GM19351 (cell line): ENCODE measurements around the gene SYMPK.
"Not testable (repeated sequence)": the region's sequence is repeated elsewhere in the genome, so short reads cannot be mapped to it uniquely, and the experiment has no call there.

Experiments
- ATAC-seq: cut with Tn5 transposase; IDR thresholded peaks from one replicate; pipeline ENCODE4 v1.9.1; 2021; ENCODE audit warnings: mild to moderate bottlenecking, moderate library complexity; ENCODE audit not compliant: unreplicated experiment

The SYMPK gene

GRCh38 chr19:45870798-45871197 lies 7.9 kb upstream of the SYMPK start:
- no peak for ATAC-seq

DNA sequence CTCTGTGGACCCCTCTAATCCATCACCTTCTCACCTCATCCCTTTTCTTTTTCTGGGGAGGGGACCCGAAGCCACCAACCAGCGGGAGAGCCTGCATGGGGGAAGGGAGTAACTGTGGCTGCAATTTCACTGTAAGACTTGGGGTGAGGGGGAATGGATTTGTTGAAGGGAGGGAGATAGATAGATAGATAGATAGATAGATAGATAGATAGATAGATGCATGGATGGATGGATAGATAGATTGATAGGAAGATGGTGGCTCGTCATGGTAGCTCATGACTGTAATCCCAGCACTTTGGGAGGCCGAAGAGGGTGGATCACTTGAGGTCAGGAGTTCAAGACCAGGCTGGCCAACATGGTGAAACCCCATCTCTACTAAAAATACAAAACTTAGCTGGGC lies 4.3 kb upstream of the SYMPK start:
- ATAC-seq = not testable (repeated sequence)

DNA sequence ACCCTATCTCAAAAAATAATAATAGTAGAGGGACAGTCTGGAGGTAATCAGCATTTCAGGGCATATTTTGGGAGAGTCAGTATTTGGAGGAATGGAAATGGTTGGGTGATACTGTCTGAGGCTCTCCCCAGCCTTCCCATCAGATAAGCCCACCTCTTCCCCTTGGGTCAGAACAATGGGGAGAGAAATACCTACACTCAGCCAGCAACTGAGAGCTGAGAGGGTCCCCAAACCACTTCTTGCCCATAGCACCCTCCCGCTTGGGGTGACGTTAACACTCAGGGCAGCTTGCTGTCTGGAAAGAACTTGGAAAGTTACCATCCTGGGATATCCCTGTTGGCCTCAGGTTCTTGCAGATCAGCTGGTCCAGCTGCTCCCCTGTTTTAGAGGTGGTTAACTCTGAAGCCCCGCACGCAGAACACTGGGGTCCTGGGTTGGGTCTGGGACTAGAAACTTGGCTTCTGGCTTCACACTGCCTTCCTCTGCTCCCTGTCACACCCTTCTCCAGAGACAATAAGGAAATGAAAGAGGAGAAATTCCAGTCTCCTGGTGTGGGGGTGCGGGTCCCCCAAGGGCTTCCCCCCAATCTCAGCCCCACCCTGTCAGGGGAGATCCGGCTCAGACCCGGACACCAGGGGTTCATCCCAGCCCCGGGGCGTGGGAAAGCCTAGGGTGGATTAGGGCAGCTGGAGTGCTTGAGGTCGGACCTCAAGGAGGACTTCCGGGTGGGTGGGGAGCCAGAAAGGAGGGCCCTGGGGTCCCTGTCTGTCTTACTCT lies 3.6 kb upstream of the SYMPK start:
- ATAC-seq = no peak

GRCh38 chr19:45865269-45865948 lies 2.5 kb upstream of the SYMPK start:
- no peak for ATAC-seq

DNA sequence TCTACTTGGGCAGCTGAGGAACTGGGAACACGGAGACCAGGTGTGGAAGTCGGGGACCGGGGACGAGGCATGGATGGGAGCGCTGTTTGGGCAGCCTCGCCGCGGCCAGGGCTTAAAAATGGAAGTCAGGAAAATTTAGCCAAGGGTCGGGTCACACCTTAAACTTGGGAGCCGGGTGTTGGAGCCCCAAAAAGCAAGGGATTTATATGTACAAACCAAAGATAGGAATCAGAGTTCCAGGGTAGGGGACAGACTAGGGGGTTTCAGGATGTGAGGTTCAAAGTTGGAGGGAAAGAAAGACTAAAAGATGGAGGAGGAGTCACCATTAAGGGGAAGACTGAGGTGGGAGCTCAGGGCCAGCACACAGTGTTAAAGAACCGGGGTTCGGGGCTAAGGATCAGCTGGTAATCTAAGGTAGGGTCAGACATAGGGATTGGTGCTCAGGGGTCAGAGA lies 1.7 kb upstream of the SYMPK start:
- no peak for ATAC-seq

GRCh38 chr19:45863840-45864628 lies 1.1 kb upstream of the SYMPK start, which contains the start of gene FOXA3:
Gene FOXA3, plus strand, starts transcription at chr19:45864326. Its CDS starts 131 bp downstream, at chr19:45864457.
- no peak for ATAC-seq

DNA sequence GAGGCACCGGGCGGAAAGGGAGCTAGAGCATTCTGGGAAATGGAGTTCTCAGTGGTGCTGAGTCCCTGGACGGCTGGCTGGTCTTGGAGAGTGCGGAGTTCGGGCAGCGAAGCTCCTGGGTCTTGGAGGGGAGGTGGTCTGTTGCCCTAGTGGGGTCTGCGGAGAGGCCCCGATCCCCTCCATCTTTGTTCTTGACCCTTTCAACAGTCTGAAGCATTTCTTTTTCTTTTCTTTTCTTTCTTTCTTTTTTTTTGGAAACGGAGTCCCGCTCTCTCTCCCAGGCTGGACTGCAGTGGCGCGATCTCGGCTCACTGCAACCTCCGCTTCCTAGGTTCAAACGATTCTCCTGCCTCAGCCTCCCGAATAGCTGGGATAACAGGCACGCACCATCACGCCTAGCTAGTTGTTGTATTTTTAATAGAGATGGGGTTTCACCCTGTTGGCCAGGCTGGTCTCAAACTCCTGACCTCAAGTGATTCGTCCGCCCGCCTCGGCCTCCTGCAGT lies 440 bp upstream of the SYMPK start:
- ATAC-seq = no peak

- ATAC-seq = no peak
Measured at GRCh38 chr19:45862271-45862563, 730 bp downstream of the SYMPK start.

- ATAC-seq = no peak
Measured at GRCh38 chr19:45860359-45861259, 2.3 kb downstream of the SYMPK start.

GRCh38 chr19:45854167-45854778 lies 8.7 kb downstream of the SYMPK start:
- ATAC-seq = no peak

- ATAC-seq = no peak
Measured at GRCh38 chr19:45852983-45853382, 10.0 kb downstream of the SYMPK start.

- no peak for ATAC-seq
Measured at GRCh38 chr19:45852145-45852750, 10.7 kb downstream of the SYMPK start.

- ATAC-seq = no peak
Measured at GRCh38 chr19:45848922-45849321, 14.0 kb downstream of the SYMPK start.

- ATAC-seq = no peak
Measured at GRCh38 chr19:45847663-45848062, 15.3 kb downstream of the SYMPK start.

DNA sequence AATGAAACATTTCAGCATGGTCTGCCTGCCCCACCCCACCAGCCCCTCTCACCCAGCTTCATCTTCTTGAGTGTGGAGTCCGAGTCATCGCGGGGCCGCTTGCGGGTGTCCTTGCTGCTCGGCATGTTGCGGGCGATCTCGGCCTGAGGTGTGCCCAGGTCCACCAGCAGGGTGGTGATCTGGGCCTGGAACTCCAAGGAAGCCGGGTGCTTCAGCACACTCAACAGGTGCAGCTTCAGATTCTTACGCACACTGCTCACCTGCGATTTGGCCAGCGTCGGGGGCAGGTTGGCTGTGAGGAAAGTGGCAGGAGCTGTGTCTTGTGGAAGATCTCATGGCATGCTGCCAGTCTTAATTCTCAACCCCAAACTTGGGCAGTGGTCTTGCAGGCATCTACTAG lies 20.7 kb downstream of the SYMPK start:
- ATAC-seq = no peak

DNA sequence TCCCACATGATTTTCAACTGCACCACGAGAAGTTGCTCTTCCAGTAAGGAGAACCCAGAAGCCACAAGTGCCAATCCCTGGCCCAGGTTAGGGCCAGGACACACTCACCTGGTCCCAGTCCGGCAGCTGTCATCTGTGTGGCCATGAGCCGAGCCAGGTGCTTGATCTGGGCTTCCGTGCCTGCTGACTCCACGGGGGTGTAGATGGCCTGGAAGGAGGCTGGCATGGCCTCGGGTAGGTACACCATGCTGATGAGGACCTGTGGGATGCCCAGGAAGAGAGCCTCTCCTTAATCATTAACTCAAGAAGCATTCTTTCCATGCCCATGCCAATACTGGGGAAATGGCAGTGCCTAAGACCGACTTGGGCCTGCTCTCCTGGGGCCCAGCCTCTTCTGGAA lies 28.0 kb downstream of the SYMPK start:
- ATAC-seq = no peak

DNA sequence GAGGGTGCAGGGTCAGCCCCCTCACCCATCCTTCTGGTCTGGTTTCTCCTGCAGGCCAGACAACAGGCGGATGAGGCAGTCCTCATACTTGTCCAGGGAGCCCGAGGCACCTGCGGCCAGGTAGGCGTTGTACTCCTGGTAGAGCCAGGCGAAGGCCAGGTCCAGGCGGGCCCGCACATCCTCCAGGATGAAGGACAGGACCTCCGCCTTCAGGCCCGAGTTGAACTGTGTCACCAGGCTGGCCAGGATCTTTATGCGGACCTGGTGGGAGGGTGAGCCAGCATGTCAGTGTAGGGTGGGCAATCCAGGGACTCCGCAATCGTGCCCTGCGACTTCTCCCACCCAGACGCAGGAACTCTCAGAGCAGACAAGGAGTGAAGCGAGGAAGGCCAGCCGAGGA lies 34.0 kb downstream of the SYMPK start:
- ATAC-seq = no peak

DNA sequence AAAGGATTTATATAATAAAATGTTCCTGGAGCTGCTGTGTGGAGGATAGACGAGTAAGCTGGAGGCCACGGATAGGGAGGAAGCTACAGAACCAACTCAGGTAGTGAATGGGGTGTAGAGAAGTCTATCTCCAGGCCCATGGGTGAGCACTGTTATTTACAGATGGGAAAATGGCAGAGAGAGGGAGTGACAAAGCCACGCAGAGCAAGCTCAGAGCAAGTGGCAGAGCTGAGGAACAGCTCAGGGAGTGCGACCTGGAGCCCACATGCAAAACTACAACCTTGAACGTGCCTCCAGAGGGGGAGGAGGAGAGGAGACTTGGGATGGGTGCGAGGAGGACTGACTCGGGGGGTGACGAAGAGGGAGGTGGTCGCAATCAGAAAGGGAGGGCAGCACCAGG lies 34.4 kb downstream of the SYMPK start:
- no peak for ATAC-seq

- ATAC-seq = no peak
Measured at GRCh38 chr19:45827459-45828093, 35.4 kb downstream of the SYMPK start.
